Mesendoderm (in vitro differentiated cells): ENCODE data around the gene NUP153.
A peak's percentile ranks its signal among the peaks of the same experiment; 100 is the strongest.

ENCODE experiments used
- DNase-seq: peaks from one replicate; pipeline ENCODE4 v3.0.0; 2013
- H2AK5ac ChIP-seq: 2 replicates; pipeline ENCODE4 v1.6.1; 2013; ENCODE audit warnings: low read length, inconsistent platforms
- H2BK120ac ChIP-seq: 2 replicates; pipeline ENCODE4 v1.6.1; 2013; ENCODE audit warnings: low read depth, mild to moderate bottlenecking, low read length, moderate library complexity, mixed read lengths
- H2BK15ac ChIP-seq: replicated peaks from 2 replicates; pipeline ENCODE4 v1.6.1; 2013; ENCODE audit warnings: low read depth, mild to moderate bottlenecking, moderate library complexity
- H2BK5ac ChIP-seq: 2 replicates; pipeline ENCODE4 v1.6.1; 2013; ENCODE audit warnings: low read length, inconsistent platforms
- H3K18ac ChIP-seq: 2 replicates; pipeline ENCODE4 v1.6.1; 2013; ENCODE audit warnings: mild to moderate bottlenecking, low read length, mixed read lengths
- H3K23ac ChIP-seq: one replicate; pipeline ENCODE4 v1.6.1; 2013; ENCODE audit warnings: low read length
- H3K27ac ChIP-seq: 2 replicates; pipeline ENCODE4 v1.5.1; 2013; ENCODE audit warnings: low read depth, mild to moderate bottlenecking, inconsistent platforms, low read length, moderate library complexity
- H3K27me3 ChIP-seq: 2 replicates; pipeline ENCODE4 v1.6.1; 2013; ENCODE audit warnings: low read length, control low read depth, mild to moderate bottlenecking, inconsistent platforms; ENCODE audit not compliant: insufficient read depth, poor library complexity
- H3K36me3 ChIP-seq: 2 replicates; pipeline ENCODE4 v1.6.1; 2013; ENCODE audit warnings: low read length, inconsistent platforms; ENCODE audit not compliant: control insufficient read depth, insufficient read depth
- H3K4ac ChIP-seq: one replicate; pipeline ENCODE4 v1.6.1; 2013; ENCODE audit warnings: low read depth, mild to moderate bottlenecking, low read length, moderate library complexity
- H3K4me1 ChIP-seq: 2 replicates; pipeline ENCODE4 v1.6.1; 2013; ENCODE audit warnings: low read depth, low read length, inconsistent platforms; ENCODE audit not compliant: control insufficient read depth
- H3K4me2 ChIP-seq: 2 replicates; pipeline ENCODE4 v1.6.1; 2013; ENCODE audit warnings: low read length
- H3K4me3 ChIP-seq: 2 replicates; pipeline ENCODE4 v1.5.1; 2013; ENCODE audit warnings: mild to moderate bottlenecking, low read length
- H3K56ac ChIP-seq: one replicate; pipeline ENCODE4 v1.6.1; 2013; ENCODE audit warnings: low read length
- H3K79me1 ChIP-seq: 2 replicates; pipeline ENCODE4 v1.6.1; 2013; ENCODE audit warnings: low read length, inconsistent platforms
- H3K79me2 ChIP-seq: 2 replicates; pipeline ENCODE4 v1.6.1; 2013; ENCODE audit warnings: mild to moderate bottlenecking, low read length; ENCODE audit not compliant: control insufficient read depth, insufficient read depth
- H3K9ac ChIP-seq: 2 replicates; pipeline ENCODE4 v1.6.1; 2013; ENCODE audit warnings: low read length, inconsistent platforms
- H4K5ac ChIP-seq: one replicate; pipeline ENCODE4 v1.6.1; 2013; ENCODE audit warnings: low read length
- H4K8ac ChIP-seq: one replicate; pipeline ENCODE4 v1.6.1; 2013; ENCODE audit warnings: low read depth, mild to moderate bottlenecking, control low read depth, low read length, moderate library complexity
- WGBS: extraction: QIAGEN DNeasy Blood & Tissue Kit; methylation state at CpG from one replicate; pipeline ENCODE4 v1.1.7; 2013; ENCODE audit warnings: low lambda C conversion rate, missing lambda C conversion rate; ENCODE audit not compliant: insufficient coverage; ENCODE audit errors: extremely low coverage; 5-methylcytosine and 5-hydroxymethylcytosine counted together

NUP153 gene

DNA sequence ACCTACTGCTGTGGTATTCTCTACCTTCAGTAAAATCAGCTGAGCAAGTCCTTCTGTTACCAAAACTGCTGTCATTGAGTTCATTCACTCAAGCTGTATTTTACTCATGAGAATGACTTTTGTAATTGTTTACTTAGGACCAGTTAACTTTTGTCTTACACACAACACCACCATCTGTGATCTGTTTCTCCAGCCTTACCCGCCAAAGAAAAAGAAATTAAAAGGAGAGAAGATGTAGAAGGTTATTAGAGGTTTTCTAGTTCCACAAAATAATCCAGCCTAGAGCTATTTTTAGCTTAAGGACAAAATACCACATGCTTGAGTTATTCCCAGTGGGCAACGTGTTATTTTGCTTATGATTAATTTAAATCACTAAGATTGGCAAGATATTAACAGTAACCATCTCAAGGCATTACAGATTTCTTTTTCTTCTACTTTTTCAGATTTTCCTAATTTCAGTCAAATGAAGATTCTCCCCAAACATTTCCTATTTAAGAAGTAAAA lies 68.5 kb downstream of the NUP153 start:
- Histone ChIP-seq H2BK15ac (no peak overlapping the region), H3K27me3 (no peaks in the 10 kb centered on the region), H3K23ac (no peak overlapping the region), H2AK5ac (no peak overlapping the region), H3K9ac (no peak overlapping the region), H2BK5ac (no peak overlapping the region), H4K8ac (no peak overlapping the region), H4K5ac (no peak overlapping the region), H2BK120ac (no peak overlapping the region), H3K79me1 (peaks cover 10% of the 10 kb centered on the region), H3K56ac (no peak overlapping the region), H3K4me2 (no peak overlapping the region), H3K79me2 (peaks cover 6% of the 10 kb centered on the region), H3K18ac (no peak overlapping the region), H3K27ac (no peak overlapping the region), H3K4me3 (no peak overlapping the region), H3K4ac (no peak overlapping the region), H3K36me3 (peaks cover 7% of the 10 kb centered on the region), H3K4me1 (no peaks in the 10 kb centered on the region)
- no peak for DNase-seq
- WGBS: no CpG with 5 or more reads among the region's 2 CpGs

DNA sequence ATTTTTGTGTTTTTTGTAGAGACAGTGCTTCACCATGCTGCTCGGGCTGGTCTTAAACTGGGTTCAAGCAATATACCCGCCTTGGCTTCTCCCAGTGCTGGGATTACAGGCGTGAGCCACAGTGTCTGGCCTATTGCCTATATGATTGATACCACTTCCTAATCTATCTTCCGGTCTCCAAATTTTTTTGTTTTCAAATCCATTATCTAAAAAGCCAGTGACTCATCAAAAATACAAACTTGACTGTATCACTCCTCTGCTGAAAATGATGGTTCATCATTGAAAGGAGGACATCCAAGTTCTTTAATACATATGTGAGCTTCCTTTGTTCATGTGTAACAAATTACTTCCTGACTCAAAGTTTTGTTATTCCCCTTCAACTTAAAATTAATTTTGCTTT lies 71.2 kb downstream of the NUP153 start:
- Histone ChIP-seq H3K23ac (no peak overlapping the region), H3K79me2 (peaks cover 6% of the 10 kb centered on the region), H3K4me3 (no peak overlapping the region), H2BK15ac (no peak overlapping the region), H3K79me1 (peaks cover 10% of the 10 kb centered on the region), H3K4me2 (no peak overlapping the region), H3K56ac (no peak overlapping the region), H3K36me3 (peaks cover 4% of the 10 kb centered on the region), H3K4ac (no peak overlapping the region), H3K9ac (no peak overlapping the region), H4K8ac (no peak overlapping the region), H3K4me1 (no peaks in the 10 kb centered on the region), H3K27me3 (no peaks in the 10 kb centered on the region), H3K18ac (no peak overlapping the region), H2AK5ac (no peak overlapping the region), H4K5ac (no peak overlapping the region), H2BK120ac (no peak overlapping the region), H3K27ac (no peak overlapping the region), H2BK5ac (no peak overlapping the region)
- WGBS: no CpG with 5 or more reads among the region's 4 CpGs
- no peak for DNase-seq

DNA sequence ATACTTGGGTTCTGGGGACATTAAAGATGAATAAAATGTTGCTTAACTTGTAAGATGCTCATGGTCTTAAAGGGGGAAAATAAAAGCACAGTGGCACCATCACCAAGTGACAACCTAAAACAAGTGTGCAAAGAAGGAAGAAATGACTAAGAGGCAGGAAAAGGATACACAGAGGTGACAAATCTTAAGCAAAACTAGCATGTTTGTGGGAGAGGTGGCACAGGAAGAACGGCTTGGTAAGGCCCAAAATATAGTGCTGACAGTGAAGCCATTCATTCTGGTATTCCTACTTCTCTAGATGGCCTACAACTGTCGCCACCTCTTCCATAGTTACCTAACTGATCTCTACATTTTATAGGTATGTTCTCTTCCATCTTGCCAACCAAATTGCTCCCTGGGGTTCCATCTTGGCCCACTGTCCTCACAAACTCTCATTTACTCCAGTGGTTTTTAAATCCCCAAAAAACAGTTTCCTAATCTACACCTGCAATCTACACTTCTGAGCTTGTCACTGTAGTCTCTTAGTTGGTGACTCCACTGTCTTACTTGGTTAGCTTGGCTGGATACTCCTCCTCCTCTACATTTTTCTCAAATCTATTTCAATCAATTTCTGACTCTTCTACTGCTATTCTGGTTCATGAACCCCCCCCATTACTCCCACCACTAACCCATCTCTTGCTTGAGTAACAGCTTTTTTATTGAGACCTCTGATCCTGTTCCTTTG lies 73.1 kb downstream of the NUP153 start:
- H3K4me3 ChIP-seq: no peak overlapping the region
- no peak overlapping the region for H3K4me2 ChIP-seq
- H3K79me1 ChIP-seq: peaks cover 13% of the 10 kb centered on the region
- H2AK5ac ChIP-seq: no peak overlapping the region
- peak overlapping the region; percentile 2 for H4K8ac ChIP-seq
- H2BK5ac ChIP-seq: no peak overlapping the region
- no peak overlapping the region for H4K5ac ChIP-seq
- no peak overlapping the region for H3K23ac ChIP-seq
- no peaks in the 10 kb centered on the region for H3K4me1 ChIP-seq
- DNase-seq: no peak
- H3K4ac ChIP-seq: no peak overlapping the region
- H3K79me2 ChIP-seq: peaks cover 6% of the 10 kb centered on the region
- no peak overlapping the region for H3K18ac ChIP-seq
- no peak overlapping the region for H3K56ac ChIP-seq
- H3K9ac ChIP-seq: no peak overlapping the region
- no CpG with 5 or more reads among the region's 2 CpGs for WGBS
- H2BK15ac ChIP-seq: no peak overlapping the region
- peaks cover 7% of the 10 kb centered on the region for H3K36me3 ChIP-seq
- H3K27me3 ChIP-seq: no peaks in the 10 kb centered on the region
- H2BK120ac ChIP-seq: no peak overlapping the region
- H3K27ac ChIP-seq: no peak overlapping the region

GRCh38 chr6:17632934-17633333 lies 73.8 kb downstream of the NUP153 start:
- Histone ChIP-seq H3K9ac (no peak overlapping the region), H3K4me1 (no peaks in the 10 kb centered on the region), H3K23ac (no peak overlapping the region), H3K27me3 (no peaks in the 10 kb centered on the region), H3K79me1 (peaks cover 13% of the 10 kb centered on the region), H4K5ac (no peak overlapping the region), H3K4me3 (no peak overlapping the region), H3K4me2 (no peak overlapping the region), H2BK120ac (no peak overlapping the region), H2BK15ac (no peak overlapping the region), H4K8ac (no peak overlapping the region), H3K27ac (no peak overlapping the region), H3K36me3 (peaks cover 8% of the 10 kb centered on the region), H2AK5ac (no peak overlapping the region), H3K56ac (no peak overlapping the region), H2BK5ac (no peak overlapping the region), H3K18ac (no peak overlapping the region), H3K79me2 (peaks cover 6% of the 10 kb centered on the region), H3K4ac (no peak overlapping the region)
- WGBS: no CpG with 5 or more reads among the region's 1 CpG
- DNase-seq: no peak

- H3K4me2 ChIP-seq: no peak overlapping the region
- H3K4me1 ChIP-seq: no peaks in the 10 kb centered on the region
- peaks cover 16% of the 10 kb centered on the region for H3K79me1 ChIP-seq
- H3K23ac ChIP-seq: no peak overlapping the region
- no peak overlapping the region for H3K4ac ChIP-seq
- H4K5ac ChIP-seq: no peak overlapping the region
- peaks cover 3% of the 10 kb centered on the region for H3K36me3 ChIP-seq
- no peak overlapping the region for H3K4me3 ChIP-seq
- H3K56ac ChIP-seq: no peak overlapping the region
- no CpG with 5 or more reads among the region's 5 CpGs for WGBS
- no peak for DNase-seq
- H3K9ac ChIP-seq: no peak overlapping the region
- no peak overlapping the region for H3K27ac ChIP-seq
- H2BK120ac ChIP-seq: no peak overlapping the region
- no peak overlapping the region for H4K8ac ChIP-seq
- no peak overlapping the region for H2BK15ac ChIP-seq
- H3K18ac ChIP-seq: no peak overlapping the region
- H2BK5ac ChIP-seq: no peak overlapping the region
- H2AK5ac ChIP-seq: no peak overlapping the region
- peaks cover 5% of the 10 kb centered on the region for H3K79me2 ChIP-seq
- no peaks in the 10 kb centered on the region for H3K27me3 ChIP-seq
Measured at GRCh38 chr6:17630511-17631073, 76.1 kb downstream of the NUP153 start.
